Esophagus muscularis mucosa (tissue), 4 donors: ENCODE measurements around the gene ZMIZ1. TPM values are rescaled to one million over a fixed set of nuclear protein-coding genes. Genes with fewer than 3 reads are reported as not detected.

Source experiments
- DNase-seq: peaks from one replicate; pipeline ENCODE4 v3.0.0-alpha.2; 2017; ENCODE audit errors: extremely low spot score
- H3K27ac ChIP-seq, 4 donors: fragments of 200-600 bp; sonication (generic); replicated peaks in 1 of 4; 1 replicate in 3 of 4; 2 replicates in 1 of 4; pipeline ENCODE4 v1.5.1; 2016 to 2019; ENCODE audit warnings: mild to moderate bottlenecking in 1 of 4
- H3K27me3 ChIP-seq, 4 donors: fragments of 200-600 bp; sonication (generic); one replicate each; pipeline versions ENCODE4 v1.5.1 to v1.6.0; 2016 to 2019
- H3K36me3 ChIP-seq, 4 donors: fragments of 200-600 bp; sonication (generic); one replicate each; pipeline ENCODE4 v1.5.1; 2016 to 2019
- H3K4me1 ChIP-seq, 4 donors: fragments of 200-600 bp; sonication (generic); one replicate each; pipeline ENCODE4 v1.5.1; 2016 to 2019
- H3K4me3 ChIP-seq, 4 donors: fragments of 200-600 bp; sonication (generic); 1 replicate in 2 of 4; 2 replicates in 2 of 4; pipeline ENCODE4 v1.5.1; 2016 to 2019; ENCODE audit warnings: mild to moderate bottlenecking in 4 of 4, moderate library complexity in 1 of 4
- H3K9me3 ChIP-seq, 4 donors: fragments of 200-600 bp; sonication (generic); 1 replicate in 3 of 4; 2 replicates in 1 of 4; pipeline ENCODE4 v1.5.1; 2016 to 2019
- EP300 ChIP-seq: sonication (generic); formaldehyde crosslinking; IDR thresholded peaks from one replicate; pipeline ENCODE4 v1.6.1; 2017; ENCODE audit warnings: antibody characterized with exemption
- POLR2A ChIP-seq: fragments of 450-650 bp; IDR thresholded peaks from one replicate; pipeline ENCODE4 v1.6.1; 2017; ENCODE audit warnings: antibody characterized with exemption, moderate library complexity, mild to moderate bottlenecking, low read depth
- POLR2AphosphoS5 ChIP-seq, 2 donors: sonication (generic); formaldehyde crosslinking; IDR thresholded peaks; one replicate each; pipeline ENCODE4 v1.6.1; 2017; ENCODE audit warnings: antibody characterized with exemption in 2 of 2
- WGBS: methylation state at CpG from one replicate; pipeline ENCODE4 v1.1.5; 2018; 5-methylcytosine and 5-hydroxymethylcytosine counted together
- intact Hi-C: fragments of 100-400 bp; cut with DNase I; formaldehyde crosslinking; loops from one replicate; pipeline ENCODE4 v1.15.1; 2023
- total RNA-seq, 4 donors: library from RNA; depleted of rRNA; stranded (reverse); fragments of >200 nt; gene quantifications; one replicate each; pipeline versions ENCODE4 v1.1.0 to v1.2.1, GENCODE V29; 2016
- TF ChIP-seq, protein P1 (sequence below), 3 experiments: fragments of 200-600 bp in 2 of 3; fragments of 450-650 bp in 1 of 3; sonication (generic) in 2 of 3; IDR thresholded peaks; one replicate each; pipeline ENCODE4 v1.5.1; 2017 to 2019; ENCODE audit warnings: antibody characterized with exemption in 3 of 3, mild to moderate bottlenecking in 2 of 3, moderate library complexity in 1 of 3

Gene ZMIZ1
- total RNA-seq, 4 donors from 2014 or later = 48.7 to 87.2 (median 66.0) TPM

DNA sequence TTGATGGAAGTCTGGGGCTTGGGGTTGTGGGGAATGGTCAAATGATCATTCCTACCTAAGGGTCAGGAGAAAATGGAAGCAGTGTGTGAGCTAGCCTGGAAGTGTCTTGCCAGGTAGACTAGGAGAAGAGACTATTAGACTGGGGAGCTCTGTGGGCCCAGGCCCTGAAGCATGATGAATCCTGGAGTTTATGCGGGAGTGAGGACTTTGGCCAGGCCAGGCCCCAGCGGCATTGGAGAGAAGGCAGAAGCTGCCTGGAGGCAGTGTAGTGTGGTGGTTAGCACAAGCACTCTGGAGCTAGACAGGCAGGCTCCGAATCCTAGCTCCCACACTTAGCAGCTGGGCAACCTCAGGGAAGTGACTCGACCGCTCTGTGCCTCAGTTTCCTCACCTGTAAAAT lies 29.3 kb downstream of the ZMIZ1 start:
- 94% methylated on average over 3 of the region's 5 CpGs for WGBS
- H3K27ac ChIP-seq = peak overlapping the region in 1 of 4 donors; percentile 27

GRCh38 chr10:79098596-79099015 lies 29.8 kb downstream of the ZMIZ1 start:
- Histone ChIP-seq H3K27ac (peak overlapping the region in 1 of 4 donors; percentile 83), H3K9me3 (no peaks in the 10 kb centered on the region), H3K4me1 (peaks cover 100% of the 10 kb centered on the region in 4 donors), H3K4me3 (no peak overlapping the region), H3K36me3 (no peaks in the 10 kb centered on the region), H3K27me3 (no peaks in the 10 kb centered on the region)
- TF ChIP-seq, protein P1, sequence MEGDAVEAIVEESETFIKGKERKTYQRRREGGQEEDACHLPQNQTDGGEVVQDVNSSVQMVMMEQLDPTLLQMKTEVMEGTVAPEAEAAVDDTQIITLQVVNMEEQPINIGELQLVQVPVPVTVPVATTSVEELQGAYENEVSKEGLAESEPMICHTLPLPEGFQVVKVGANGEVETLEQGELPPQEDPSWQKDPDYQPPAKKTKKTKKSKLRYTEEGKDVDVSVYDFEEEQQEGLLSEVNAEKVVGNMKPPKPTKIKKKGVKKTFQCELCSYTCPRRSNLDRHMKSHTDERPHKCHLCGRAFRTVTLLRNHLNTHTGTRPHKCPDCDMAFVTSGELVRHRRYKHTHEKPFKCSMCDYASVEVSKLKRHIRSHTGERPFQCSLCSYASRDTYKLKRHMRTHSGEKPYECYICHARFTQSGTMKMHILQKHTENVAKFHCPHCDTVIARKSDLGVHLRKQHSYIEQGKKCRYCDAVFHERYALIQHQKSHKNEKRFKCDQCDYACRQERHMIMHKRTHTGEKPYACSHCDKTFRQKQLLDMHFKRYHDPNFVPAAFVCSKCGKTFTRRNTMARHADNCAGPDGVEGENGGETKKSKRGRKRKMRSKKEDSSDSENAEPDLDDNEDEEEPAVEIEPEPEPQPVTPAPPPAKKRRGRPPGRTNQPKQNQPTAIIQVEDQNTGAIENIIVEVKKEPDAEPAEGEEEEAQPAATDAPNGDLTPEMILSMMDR (IDR thresholded peaks at IDR 0.05) = no peak
- no peak for TF ChIP-seq EP300
- no peak for TF ChIP-seq POLR2AphosphoS5 (IDR thresholded peaks at IDR 0.05)
- TF ChIP-seq POLR2A = no peak
- intact Hi-C loops = no loop called here
- 90% methylated on average over 7 of the region's 10 CpGs for WGBS
- no peak for DNase-seq

More for the DNA sequence above, 29.3 kb downstream of the ZMIZ1 start:
- intact Hi-C loops = no loop called here
- Histone ChIP-seq H3K4me1 (peaks cover 100% of the 10 kb centered on the region in 4 donors), H3K9me3 (no peaks in the 10 kb centered on the region), H3K4me3 (no peak overlapping the region), H3K27me3 (no peaks in the 10 kb centered on the region), H3K36me3 (no peaks in the 10 kb centered on the region)
- no peak for DNase-seq
- no peak for TF ChIP-seq POLR2A

- peak overlapping the region in 3 of 4 donors; percentile 3 to 84 (median 83) for H3K27ac ChIP-seq
- no peak for TF ChIP-seq POLR2AphosphoS5 (IDR thresholded peaks at IDR 0.05)
- TF ChIP-seq, protein P1 (IDR thresholded peaks at IDR 0.05) = no peak
- H3K4me1 ChIP-seq = peaks cover 100% of the 10 kb centered on the region in 4 donors
- no peak overlapping the region for H3K4me3 ChIP-seq
- 86% methylated on average over 2 of the region's 2 CpGs for whole genome bisulfite sequencing
- no peaks in the 10 kb centered on the region for H3K9me3 ChIP-seq
- no peak for DNase-seq
- no peaks in the 10 kb centered on the region for H3K27me3 ChIP-seq
- intact Hi-C loops = no loop called here
- no peaks in the 10 kb centered on the region for H3K36me3 ChIP-seq
These were observed 31.2 kb downstream of the ZMIZ1 start for GRCh38 chr10:79099898-79100448.

GRCh38 chr10:79100771-79101170 lies 32.0 kb downstream of the ZMIZ1 start:
- Histone ChIP-seq H3K4me3 (no peak overlapping the region), H3K27me3 (no peaks in the 10 kb centered on the region), H3K4me1 (peaks cover 100% of the 10 kb centered on the region in 4 donors), H3K36me3 (no peaks in the 10 kb centered on the region), H3K9me3 (no peaks in the 10 kb centered on the region), H3K27ac (peak overlapping the region; percentile 82 to 84 (median 83))
- no peak for TF ChIP-seq EP300
- TF ChIP-seq POLR2A = no peak
- no peak for TF ChIP-seq POLR2AphosphoS5 (IDR thresholded peaks at IDR 0.05)
- TF ChIP-seq, protein P1 (IDR thresholded peaks at IDR 0.05) = no peak
- DNase-seq = no peak
- 80% methylated on average over 1 of the region's 5 CpGs for WGBS
- intact Hi-C loops = no loop called here

DNA sequence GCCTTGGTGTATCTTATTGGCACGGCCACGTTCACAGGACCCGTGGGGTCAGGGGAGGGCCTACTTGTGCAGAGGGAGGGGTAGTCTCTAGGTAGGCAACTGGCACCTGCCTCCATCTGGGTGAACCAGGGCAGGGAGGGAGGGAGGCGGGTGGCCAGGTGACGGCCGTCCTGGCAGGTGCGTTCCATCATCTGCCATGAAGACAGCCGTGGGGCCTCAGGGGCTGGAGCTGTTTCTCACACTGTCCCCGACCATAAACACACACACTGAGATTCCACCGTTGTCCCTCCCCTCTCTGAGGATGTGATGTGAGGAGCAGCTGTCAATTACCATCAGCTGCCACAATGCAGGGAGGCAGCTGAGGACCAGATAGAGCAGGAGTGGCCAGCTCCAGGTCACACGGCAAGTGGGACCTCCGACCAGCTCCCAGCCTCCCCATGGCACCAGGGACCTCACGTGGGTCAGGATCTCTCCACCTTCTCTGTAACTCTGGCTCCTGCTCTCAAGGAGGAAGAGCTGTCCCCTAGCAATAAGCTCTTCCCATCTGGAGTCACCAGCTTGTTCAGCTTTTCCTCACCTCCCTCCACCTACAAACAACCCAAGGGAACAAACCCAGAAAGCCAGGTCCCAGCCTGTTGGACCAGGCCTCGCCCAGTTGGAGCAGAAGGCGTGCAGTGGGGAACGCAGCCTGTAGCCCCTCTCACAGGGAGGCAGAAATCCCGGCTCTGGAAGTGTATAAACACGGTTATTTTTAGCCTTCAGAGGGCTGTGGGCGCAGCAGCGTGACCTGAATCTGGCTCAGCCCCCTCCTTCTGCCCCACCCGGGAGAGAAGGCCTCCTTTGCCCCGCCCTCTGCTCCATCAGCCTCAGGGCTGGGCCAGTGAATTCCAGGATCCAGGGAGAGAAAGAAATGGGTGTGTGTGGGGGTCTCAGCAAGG lies 33.1 kb downstream of the ZMIZ1 start:
- Histone ChIP-seq H3K4me1 (peaks cover 98 to 100% (median 100%) of the 10 kb centered on the region in 4 donors), H3K9me3 (no peaks in the 10 kb centered on the region), H3K4me3 (peak overlapping the region in 3 of 4 donors; percentile 8 to 21 (median 12)), H3K27me3 (no peaks in the 10 kb centered on the region), H3K36me3 (no peaks in the 10 kb centered on the region), H3K27ac (peak overlapping the region; percentile 82 to 84 (median 83))
- intact Hi-C loops = no loop called here
- WGBS = 23% methylated on average over 12 of the region's 22 CpGs
- peak; percentile 42 to 54 for TF ChIP-seq POLR2AphosphoS5 (IDR thresholded peaks at IDR 0.05)
- TF ChIP-seq, protein P1 (IDR thresholded peaks at IDR 0.05) = no peak
- no peak for DNase-seq
